ENCODE measurements around the gene MINK1. TPM values are rescaled to one million over a fixed set of nuclear protein-coding genes. Genes with fewer than 3 reads are reported as not detected.

The MINK1 gene
- total and polyA plus RNA-seq, 2 of the 8 experiments (the other 6 are each of a cell fraction or from before 2014, with no cell fraction given) = 26.9 to 77.7 TPM

GRCh38 chr17:4789951-4790704 is 43.0 kb upstream of the MINK1 start (continued):
- TF ChIP-seq RNF2 (IDR thresholded peaks at IDR 0.05; ENCODE audit: borderline replicate concordance, low read depth, low read length, missing control alignments, poor library complexity, severe bottlenecking) (no peak), CHD1 (IDR thresholded peaks at IDR 0.05; ENCODE audit: low read depth, low read length) (no peak), POLR2AphosphoS5 (IDR thresholded peaks at IDR 0.05; ENCODE audit: low read depth, low read length) (no peak), RFX5 (IDR thresholded peaks at IDR 0.05; ENCODE audit: borderline replicate concordance, low read depth, low read length) (no peak), YY1 (IDR thresholded peaks at IDR 0.05; ENCODE audit: low read depth, low read length) (no peak), RAD21 (IDR thresholded peaks at IDR 0.05 in 1 of 2, conservative IDR thresholded peaks at IDR 0.05 in 1 of 2; ENCODE audit: low read depth in 2 of 2, low read length in 2 of 2) (peak in 1 of 2 experiments; percentile 8; a peak in 2 of 4 replicates), GABPA (IDR thresholded peaks at IDR 0.05; ENCODE audit: borderline replicate concordance, insufficient read depth, low read length) (no peak; the same call in 1 of the 2 replicates), CBX5 (IDR thresholded peaks at IDR 0.05; ENCODE audit: low read depth, low read length) (no peak), JUN (IDR thresholded peaks at IDR 0.05; ENCODE audit: low read depth, low read length) (no peak), ZNF274 (IDR thresholded peaks at IDR 0.05; ENCODE audit: borderline replicate concordance, extremely low read depth, low read length) (no peak), POLR2A (IDR thresholded peaks at IDR 0.05; ENCODE audit: control extremely low read depth in 1 of 2, low read depth in 2 of 2, low read length in 2 of 2) (no peak), USF2 (IDR thresholded peaks at IDR 0.05; ENCODE audit: low read length) (no peak), SUZ12 (IDR thresholded peaks at IDR 0.05; ENCODE audit: low read length) (no peak), ASH2L (IDR thresholded peaks at IDR 0.05; ENCODE audit: low read length) (peak; percentile 51), CTCF (IDR thresholded peaks at IDR 0.05; ENCODE audit: control extremely low read depth in 1 of 3, insufficient read depth in 1 of 3, low read depth in 1 of 3, low read length in 3 of 3) (peak; percentile 57 to 75 (median 73)), SIN3A (conservative IDR thresholded peaks at IDR 0.05 in 1 of 2, IDR thresholded peaks at IDR 0.05 in 1 of 2; ENCODE audit: low read depth in 1 of 2, low read length in 2 of 2) (no peak), NANOG (IDR thresholded peaks at IDR 0.05; ENCODE audit: insufficient read depth, low read depth, low read length, poor library complexity, severe bottlenecking) (no peak), FOSL1 (IDR thresholded peaks at IDR 0.05; ENCODE audit: insufficient read depth, low read depth, low read length) (no peak), TAF1 (IDR thresholded peaks at IDR 0.05; ENCODE audit: low read depth, low read length) (no peak)
